IPS DF 4.7 (cell line): ENCODE measurements around the gene MAP7.
"Not testable (repeated sequence)": the region's sequence is repeated elsewhere in the genome, so short reads cannot be mapped to it uniquely, and the experiment has no call there.

Experiments
- DNase-seq: peaks from one replicate; pipeline ENCODE4 v3.0.0-alpha.2; 2013; ENCODE audit warnings: low spot score; ENCODE audit errors: extremely low read depth

The MAP7 gene

GRCh38 chr6:136506124-136506799, 44.0 kb downstream of the MAP7 start:
- DNase-seq = no peak

DNA sequence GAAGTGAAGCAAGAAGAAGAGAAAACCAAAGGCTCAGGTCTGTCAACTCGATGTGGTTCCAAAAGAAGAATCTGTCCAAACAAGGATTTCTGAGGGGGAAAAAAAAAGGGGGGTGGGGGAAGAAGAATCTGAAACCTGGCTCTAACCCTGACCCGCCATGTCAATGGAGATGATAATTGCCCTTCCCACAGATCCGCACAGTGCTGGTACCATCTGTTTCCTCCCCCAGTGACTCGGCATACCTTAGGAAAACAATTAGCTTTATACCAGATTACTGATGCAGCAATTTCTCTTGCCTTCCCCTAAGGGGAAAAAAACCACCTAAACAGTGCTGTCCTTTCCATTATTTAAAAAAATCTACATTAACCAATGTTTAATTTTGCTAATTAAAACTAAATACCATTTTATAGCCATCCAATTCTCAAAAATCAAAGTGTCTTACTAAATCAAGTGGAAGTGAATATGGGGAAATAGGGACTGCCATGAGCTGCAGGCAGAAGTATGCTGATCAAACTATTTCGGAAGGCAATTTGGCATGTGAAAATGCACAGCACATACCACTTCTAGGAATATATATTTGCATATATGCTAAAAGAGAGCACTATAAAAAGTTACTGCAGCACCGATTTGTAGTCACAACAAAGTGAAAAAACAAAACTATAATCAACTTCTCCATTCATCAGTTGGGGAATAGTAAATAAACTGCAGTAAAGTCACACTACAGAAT, 46.8 kb downstream of the MAP7 start:
- DNase-seq = no peak

DNA sequence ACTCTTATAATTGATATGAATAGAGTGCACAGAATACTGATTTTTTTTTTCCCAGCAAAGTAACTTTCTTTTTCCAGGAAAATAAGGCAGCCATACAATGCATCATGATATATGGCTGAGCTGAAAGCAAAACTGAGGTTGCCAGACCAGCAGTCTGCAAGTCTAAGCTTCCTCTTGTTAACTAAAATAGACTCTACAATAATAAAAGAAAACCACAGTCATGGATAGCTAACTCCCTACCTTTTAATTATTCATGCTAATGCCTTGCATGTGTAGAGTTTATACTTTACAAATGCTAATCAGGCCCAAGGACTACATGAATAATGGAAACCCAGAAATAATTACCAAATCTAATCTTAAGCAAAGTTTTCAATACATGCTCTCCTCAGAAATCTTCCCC, 47.4 kb downstream of the MAP7 start:
- DNase-seq = no peak

GRCh38 chr6:136501514-136501913, 48.7 kb downstream of the MAP7 start:
- DNase-seq = no peak

GRCh38 chr6:136501096-136501495, 49.1 kb downstream of the MAP7 start:
- no peak for DNase-seq

GRCh38 chr6:136500414-136500813, 49.8 kb downstream of the MAP7 start:
- no peak for DNase-seq

DNA sequence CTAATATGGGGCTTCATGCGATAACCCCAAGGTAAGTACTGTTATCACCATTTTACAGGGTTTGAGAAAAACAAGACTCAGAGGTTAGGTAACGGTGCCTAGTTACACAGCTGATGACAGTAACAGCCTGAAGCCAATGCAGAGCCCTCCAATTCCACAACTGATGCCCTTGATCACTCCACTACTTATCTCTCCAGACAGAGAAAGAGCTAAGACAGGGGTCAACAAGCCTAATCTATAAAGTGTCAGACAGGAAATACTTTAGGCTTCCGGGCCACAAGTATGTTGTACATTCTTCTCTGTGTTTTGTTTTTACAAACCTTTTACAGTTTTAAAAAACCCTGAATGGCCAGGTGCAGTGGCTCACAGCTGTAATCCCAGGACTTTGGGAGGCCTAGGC, 50.9 kb downstream of the MAP7 start:
- no peak for DNase-seq

- DNase-seq = not testable (repeated sequence)
Measured at GRCh38 chr6:136496449-136496848, 53.8 kb downstream of the MAP7 start.

- no peak for DNase-seq
Measured at GRCh38 chr6:136494710-136495109, 55.5 kb downstream of the MAP7 start.

GRCh38 chr6:136494059-136494458, 56.2 kb downstream of the MAP7 start:
- DNase-seq = no peak

DNA sequence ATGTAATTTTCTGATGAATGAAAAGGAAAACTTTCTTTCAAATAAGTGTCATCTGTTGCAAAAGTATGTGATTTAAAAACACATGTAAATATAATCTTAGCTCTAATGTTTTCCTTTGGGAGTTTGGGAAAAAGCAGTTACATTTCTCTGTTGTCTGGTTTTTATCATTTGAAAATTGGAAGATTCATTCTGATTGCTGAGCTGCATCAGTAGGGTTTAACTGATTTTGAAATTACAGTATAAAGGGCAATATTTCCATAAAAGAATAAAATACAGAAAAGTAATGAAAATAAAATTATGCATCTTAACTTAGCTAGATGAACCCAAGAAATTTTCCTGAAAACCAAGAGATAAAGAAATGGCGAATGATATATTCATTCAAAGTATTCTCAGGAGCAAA, 57.8 kb downstream of the MAP7 start:
- DNase-seq = no peak

DNA sequence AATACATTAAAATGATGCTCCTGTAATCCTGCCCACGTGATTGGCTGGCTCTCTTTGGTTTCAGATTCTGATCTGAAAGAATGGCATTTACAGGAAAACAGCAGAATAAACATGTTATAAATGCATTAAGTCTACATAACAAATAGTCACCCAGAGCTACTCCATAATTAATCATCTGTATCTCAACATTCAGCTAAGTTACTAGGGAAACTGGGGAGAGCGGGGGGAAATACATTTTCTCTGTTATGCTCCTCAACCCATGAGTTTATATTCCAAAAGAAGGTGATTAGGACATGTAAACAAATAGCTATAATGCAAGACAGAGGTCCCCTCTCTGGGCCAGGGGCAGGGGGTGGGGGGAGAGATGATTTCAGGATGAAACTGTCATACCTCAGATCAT, 58.5 kb downstream of the MAP7 start:
- DNase-seq = no peak

DNA sequence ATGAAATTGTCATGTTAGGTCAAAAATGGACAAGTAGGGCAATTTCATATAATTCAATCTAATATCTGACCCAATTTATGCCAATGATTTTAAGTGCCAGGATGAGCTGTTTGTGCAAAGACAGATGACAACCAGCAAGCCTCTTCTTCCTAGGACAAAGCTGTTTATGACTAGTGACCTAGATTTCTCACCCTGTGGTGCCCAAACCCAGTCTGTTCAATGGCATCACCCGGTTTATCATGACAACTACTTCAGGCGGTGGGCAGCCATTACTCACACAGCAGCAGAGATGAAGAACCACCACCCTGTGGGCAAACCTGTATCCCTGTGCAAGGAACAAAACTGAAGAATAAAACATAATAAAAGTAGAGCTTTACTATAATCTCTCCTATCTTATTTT, 59.0 kb downstream of the MAP7 start:
- no peak for DNase-seq

DNA sequence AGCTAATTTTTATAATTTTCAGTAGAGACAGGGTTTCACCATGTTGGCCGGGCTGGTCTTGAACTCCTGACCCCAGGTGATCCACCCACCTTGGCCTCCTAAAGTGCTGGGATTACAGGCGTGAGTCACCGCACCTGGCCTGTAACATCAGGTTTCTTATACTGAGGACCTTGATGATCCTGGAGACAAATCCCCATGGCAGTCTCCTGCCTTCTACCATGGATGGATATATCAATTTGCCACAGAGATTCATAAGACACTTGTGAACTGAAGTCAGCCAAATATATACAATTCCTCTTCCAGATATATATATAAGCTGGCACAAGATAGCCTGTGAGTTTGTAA, 60.6 kb downstream of the MAP7 start:
- not testable (repeated sequence) for DNase-seq

GRCh38 chr6:136487759-136488425, 62.3 kb downstream of the MAP7 start:
- no peak for DNase-seq

DNA sequence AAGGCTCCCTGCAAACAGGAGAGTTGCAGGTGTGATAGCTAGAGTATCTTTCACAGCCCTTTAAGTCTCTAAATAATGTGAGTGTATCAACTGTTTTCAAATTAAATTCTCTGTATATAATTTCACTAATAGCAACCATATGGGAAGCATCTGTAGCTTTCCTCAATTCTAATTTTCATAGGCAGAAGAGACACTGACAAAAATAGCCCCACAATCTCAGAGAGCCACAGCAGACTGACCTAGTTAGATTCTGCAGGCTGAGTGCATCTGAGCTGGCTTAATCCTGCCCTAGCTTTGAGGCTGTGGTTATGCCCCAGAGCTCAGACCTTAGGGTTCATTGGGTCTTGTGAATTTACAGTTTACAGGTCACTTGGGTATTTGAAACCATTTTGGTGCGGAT, 63.9 kb downstream of the MAP7 start:
- DNase-seq = no peak

DNA sequence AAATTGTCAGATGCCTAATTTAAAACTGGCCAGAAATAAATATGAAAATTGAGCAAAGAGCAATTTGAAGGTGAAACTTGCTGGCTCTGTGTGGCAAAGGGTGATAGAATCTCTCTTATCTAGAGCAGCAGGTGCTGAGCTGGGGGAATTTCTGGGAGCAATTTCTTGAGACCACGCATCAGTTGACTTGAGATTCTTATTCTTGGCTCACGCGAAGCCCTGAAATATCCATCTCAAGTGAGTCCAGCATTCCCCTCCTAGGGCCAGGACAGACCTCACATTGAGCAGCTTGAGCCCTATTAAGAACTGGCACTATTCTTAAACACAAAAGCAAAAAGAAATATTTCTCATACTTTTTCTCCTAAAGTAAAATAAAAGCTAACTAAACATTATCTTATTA, 66.3 kb downstream of the MAP7 start:
- DNase-seq = no peak

DNA sequence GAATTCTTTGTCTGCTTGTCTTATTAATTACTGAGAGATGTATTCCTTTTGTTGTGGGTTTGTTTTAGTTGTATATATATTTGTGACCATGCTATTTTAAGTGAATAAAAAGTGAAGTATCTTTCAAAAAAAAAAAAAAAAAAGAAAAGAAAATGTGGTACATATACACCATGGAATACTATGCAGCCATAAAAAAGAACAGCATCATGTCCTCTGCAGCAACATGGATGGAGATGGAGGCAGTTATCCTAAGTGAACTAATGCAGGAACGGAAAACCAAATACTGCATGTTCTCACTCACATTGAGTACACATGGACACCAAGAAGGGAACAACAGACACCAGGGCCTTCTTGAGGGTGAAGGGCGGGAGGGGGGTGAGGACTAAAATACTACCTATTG, 67.2 kb downstream of the MAP7 start:
- DNase-seq = not testable (repeated sequence)

GRCh38 chr6:136477548-136477947, 72.7 kb downstream of the MAP7 start:
- no peak for DNase-seq

- no peak for DNase-seq
Measured at GRCh38 chr6:136475686-136476085, 74.5 kb downstream of the MAP7 start.

DNA sequence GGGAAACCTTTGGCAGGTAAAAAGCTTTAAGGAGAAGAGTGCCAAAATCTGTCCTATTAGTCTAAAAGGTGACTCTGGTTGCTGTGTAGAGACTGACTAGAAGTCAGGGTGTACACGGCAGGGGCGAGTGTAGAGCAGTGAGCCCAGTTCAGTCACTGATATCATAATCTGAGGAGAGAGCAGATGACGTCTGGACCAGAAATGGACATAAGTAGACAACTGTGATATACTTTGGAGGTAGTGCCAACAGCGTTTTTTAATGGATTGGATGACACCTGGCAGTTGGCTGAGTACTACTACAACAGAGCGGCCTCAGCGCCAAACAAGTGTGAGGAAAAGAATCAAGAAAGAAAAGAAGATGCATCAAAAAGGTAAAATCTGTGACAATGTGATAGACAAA, 76.0 kb downstream of the MAP7 start:
- DNase-seq = no peak

DNA sequence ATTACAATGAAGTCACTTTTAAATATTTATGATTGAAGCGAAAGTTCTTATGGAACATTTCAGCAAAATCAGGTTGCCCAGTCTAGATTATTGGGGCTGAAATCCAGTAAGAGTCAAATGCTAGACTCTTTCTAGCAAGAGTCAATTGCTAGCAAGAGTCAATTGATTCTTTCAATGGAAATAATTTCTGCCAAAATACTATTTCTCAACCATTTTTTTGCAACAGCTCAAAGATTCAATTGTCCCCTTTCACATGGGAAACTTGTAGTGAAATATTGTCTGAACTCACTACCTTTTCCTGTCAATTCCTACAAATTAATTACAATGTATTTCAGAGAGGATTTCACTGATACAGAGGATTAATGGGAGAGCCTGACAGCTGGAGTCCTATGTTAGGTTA, 78.3 kb downstream of the MAP7 start:
- no peak for DNase-seq

GRCh38 chr6:136471372-136471771, 78.8 kb downstream of the MAP7 start:
- DNase-seq = no peak
